HG02981 (cell line): Measurements from ENCODE around the gene HIVEP3.

Experiments
- ATAC-seq: cut with Tn5 transposase; IDR thresholded peaks from one replicate; pipeline ENCODE4 v1.9.1; 2021; ENCODE audit warnings: mild to moderate bottlenecking, moderate library complexity; ENCODE audit not compliant: unreplicated experiment

The HIVEP3 gene

DNA sequence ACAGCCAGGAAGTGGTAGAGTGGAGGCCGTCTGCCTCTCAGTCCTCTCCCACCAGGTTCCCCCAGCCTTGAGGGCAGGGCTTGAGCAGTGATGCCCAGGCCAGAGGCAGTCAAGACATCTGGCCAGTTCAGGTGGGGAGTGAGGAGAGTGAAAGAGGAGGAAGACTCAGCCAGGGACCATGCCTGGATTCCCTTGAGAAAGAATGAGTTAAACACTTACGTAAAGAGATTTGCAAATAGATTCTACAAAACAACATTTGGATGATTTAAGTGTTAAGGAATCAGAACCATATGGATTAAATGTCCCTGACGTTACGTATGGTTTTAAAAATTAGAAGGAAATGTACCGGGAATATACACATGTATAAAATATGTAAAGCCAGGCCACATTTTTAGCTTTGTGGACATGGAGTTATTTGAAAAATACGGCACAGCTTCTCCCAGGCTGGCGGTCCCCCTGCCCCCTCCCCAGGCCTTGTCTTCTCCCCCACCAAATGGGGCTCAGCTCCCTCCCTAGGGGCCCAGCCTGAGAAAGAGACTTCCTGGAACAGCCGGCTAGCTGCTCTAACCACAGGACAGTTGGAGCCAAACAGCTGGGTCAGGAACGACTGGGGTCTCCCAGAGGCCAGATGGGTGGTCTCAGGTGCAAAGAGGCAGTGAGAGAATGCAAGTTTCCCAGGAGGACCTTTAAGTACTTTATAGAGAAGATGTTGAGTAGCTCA, 245.9 kb downstream of the HIVEP3 start:
- no peak for ATAC-seq

DNA sequence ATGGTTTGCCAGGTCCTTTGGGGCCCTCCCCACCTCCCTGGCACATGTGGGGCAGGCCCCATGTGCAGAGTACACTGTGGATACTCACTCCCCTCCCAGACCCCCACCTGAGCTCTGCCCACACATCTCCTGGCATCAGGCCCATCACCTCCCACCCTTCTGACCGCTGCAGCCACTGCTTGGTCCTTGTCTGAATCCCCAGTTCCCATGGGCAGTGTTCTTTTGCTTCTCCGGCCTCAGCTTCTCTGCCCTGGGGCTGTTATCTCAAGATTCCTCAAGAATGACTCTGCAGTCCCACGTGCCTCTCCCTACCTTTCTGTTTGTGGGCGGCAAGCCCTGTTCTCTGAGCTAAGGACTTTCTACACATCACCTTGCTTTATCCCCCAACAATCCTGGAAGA, 246.5 kb downstream of the HIVEP3 start:
- ATAC-seq: no peak

DNA sequence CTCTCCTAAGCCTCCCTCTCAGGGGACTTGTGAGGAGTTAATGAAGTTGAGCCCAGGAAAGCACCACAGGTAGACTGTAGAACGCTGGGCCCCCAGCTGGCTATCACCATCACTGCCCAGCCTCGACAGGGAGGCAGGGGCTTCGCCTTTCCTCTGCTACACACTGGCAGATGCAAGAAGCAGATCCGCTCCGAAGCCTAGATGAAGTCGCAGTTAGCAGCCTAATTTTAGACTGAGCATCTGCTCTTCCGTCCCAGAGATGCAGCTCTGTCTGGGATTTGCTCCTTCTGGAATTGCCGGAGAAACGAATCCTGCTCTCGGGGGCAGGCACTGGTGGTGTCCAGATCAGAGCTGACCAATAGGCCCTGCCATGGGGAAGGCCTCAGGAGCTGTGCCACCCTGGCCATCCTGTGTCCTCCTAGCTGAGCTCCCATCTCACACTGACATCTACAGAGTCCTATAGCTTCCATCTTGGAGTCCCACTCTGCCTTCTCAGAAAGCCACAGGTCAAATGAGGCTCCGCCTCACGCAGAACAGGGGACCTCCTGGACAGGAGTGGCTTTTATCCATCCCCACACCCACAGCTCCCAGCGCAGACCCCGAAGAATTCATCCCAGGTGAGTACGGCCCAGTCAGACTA, 247.5 kb downstream of the HIVEP3 start:
- ATAC-seq: no peak

DNA sequence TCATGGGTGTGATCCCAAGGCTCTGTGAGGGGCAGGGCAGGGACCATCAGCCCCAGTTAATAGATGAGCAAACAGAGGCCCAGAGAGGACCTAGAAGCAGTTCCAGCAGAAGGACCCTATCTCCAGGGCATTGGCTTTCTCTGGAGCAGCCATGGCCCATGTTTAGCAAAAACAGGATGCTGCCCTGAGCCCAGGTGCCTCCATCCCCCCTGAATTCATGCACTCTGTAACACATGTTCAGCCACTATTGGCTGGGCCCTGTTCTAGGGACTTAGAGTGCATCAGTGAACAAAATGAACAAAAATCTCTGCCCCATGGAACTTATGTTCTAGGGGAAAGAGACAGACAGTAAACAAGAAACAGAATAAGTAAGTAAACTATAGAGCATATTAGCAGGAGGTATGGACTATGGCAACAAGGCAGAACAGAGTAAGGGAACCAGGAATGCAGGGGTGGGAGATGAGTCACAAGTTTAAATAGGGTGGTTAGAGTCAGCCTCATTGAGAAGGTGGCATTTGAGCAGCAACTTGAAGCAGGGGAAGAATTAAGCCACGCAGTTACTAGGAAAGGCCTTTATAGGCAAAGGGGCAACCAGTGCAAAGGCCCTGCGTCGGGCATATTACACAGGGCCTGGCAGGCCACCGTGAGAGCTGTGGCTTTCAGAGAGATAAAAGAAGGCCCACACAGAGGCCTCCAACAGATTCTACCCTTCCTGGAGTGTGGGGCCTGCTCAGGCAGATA, 248.3 kb downstream of the HIVEP3 start:
- ATAC-seq: no peak

DNA sequence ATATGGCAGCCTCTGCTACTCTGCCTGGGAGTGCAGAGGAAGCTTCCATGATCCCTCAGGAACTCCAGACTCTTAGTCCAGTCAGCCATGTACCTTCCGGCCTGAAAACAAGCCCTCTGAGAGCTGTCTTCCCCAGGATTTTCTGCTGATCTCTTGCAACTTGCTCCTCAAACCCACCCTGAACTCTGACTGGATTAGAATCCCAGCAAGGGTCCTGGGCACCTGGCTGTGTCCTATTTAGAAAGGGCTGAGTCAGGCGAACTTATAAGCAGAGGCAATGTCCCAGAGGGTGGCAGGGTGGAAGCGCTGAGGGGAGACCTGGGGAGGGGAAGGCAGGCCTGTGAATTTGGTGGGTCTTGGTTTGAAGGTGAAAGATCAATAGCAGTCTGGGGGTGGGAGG, 249.8 kb downstream of the HIVEP3 start:
- ATAC-seq: no peak

DNA sequence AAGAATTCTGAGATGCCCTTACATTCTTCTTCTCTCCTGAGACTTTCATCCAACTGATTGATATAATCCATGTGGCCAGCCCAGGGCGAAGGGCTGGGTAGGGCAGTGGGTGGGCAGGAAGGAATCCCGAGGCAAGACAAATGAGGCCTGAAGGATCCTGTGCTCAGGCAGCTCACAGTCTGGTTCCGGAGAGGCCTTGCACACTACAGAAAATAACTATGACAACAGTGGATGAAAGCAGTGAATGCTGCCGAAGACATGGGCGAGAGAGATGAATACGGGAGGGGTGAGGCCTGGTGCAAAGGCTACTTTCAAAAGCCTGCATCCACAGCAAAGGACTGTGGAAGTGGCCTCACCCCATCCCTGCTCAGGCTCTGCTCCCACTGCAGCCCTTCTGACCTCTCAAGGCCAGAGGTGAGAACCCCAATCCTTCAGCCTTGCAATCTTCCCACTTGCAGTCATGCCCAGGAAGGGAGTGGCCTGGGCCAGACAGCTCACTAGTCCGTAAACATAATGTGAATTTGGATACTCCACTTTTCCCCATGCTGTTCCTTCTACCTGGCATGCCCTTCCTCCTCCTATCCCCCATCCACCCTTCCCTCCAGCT, 250.6 kb downstream of the HIVEP3 start:
- ATAC-seq: no peak

DNA sequence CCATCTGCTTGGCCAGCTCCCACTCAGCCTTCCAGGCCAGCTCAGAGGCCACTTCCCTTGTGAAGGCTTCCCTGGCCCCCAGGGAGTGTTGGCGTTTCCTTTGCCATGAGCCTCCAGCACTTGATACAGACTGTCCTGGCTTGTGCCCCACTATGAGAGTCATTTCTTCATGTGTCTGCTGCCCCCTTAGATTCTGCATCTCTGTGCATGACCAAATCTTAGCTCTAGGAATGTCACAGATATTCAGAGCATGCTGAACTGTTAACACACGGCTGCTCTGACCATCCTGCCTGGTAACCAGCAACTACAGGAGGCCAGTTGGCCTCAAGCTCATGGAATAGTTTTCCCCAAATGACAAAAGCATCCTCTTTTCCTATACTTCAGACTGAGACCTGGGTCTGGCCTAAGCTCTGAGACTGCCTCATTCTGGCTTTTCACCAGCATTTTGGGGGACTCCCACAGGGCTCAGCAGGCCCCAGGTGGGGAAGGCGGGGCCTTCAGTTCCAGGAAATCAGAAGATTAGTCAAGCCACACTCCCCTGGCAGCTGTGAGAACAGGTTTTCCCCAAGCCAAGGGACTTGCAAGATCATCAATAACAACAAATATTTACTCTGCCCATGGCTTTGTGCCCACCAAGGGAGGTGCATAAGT, 251.6 kb downstream of the HIVEP3 start:
- ATAC-seq: peak; percentile 41

DNA sequence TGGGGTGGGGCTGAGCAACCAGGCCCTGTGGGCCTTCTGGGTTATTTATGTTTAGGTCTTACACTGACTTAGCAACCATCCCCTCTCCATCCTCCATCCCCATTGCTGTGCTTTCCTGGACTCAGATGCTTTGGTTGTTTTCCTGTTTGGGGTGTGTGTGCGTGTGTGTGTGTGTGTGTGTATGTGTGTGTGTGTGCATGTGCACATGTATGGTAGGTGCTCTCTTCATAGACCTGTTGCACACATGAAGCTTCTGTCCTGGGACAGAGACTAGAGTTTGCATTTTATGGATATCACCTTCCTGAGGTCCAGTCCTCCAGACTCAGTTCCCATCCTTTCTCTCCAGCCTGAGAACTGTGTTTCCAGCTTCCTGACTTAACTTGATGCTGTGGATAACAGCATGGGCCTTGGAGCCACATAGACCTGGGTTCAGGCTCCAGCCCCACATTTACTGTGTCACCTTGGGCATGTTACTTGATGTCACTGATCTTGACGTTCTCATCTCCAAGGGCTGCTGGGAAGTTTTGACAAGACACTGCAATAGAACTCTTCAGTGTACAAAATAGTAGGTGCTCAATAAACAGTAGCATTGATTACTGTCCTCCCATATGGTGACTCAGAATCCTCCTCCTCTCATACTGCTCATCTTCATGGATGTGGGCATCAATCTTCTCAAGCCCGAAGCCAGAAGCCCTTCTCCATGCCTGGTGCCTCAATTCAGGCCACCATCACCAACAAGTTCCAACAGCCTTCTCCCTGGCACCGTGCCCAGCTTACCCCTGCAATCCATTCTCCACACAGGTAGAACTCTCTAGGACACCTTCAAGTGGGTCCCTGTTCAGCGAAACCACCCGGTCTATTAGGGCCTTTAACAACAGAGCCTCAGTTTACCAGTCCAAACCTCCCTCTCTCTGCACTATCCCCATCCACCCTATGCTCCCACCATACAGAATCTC, 252.5 kb downstream of the HIVEP3 start:
- no peak for ATAC-seq

DNA sequence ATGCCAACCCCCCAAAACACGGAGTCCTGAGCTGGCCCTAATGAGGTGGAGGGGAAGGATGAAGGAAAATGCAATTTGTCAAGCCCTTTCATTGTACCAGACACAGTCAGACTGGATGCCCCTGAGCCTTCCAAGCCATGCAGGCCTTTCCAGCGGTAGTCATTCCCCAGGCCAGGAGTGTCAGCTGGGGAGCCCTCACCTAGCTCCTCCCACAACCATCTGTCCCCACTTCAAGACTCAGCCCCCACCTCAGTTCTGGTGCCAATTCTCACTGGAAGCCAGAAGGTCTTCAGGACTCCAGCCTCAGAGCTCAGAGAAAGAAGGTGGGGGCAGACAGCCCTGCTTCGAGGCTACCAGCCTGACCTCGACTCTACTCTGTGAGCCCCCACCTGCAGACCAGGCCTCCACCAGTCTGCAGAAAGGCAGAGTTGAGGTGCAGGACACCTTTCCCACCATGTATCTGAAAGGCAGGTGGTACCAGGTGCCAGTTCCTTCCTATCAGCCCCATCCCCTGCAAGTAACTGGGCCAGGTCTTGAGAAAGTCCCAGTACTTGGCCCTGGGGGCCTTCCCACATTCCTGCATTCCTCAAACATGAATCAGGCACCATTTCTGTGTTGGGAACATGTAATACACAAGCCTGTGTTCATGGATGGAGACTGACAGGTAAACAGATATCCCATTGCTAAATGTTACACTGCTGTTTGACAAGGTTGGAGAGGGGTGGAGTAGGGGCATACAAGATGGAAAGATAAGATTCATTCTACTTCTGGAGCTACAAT, 253.7 kb downstream of the HIVEP3 start:
- no peak for ATAC-seq

DNA sequence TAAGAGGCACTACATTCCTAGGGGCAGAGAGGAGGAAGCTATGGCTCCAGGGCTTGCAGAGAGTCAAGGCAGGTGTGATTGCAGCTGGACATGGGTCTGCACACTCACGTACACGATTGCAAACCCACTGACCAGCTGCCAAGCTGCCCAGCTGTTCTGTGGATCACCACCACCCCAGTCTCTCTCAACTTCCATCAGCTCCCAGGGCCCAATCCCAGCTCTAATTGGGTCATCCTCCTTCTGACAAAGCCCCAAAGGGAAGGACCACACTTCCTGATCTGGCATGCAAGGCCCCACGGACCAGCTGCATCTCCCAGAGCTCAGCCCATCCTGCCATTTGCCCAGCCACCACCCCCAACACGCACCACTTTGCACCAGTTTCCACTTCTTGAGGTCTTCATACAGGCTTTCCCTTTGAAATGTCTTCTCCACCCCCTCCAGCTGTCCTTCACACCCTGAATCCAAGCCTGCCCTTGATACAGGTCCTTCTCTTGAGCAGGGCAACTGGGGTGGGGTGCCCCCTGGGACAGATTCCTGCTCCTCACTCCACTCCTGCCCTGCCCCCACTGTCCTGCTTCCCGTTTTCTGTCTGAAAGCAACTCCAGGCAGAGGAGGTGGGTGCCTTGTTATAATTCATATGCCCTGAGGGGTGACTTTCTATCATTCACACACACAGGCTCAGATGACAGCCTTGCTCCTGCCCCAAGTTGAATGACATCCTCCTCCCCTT, 254.9 kb downstream of the HIVEP3 start:
- ATAC-seq: no peak

DNA sequence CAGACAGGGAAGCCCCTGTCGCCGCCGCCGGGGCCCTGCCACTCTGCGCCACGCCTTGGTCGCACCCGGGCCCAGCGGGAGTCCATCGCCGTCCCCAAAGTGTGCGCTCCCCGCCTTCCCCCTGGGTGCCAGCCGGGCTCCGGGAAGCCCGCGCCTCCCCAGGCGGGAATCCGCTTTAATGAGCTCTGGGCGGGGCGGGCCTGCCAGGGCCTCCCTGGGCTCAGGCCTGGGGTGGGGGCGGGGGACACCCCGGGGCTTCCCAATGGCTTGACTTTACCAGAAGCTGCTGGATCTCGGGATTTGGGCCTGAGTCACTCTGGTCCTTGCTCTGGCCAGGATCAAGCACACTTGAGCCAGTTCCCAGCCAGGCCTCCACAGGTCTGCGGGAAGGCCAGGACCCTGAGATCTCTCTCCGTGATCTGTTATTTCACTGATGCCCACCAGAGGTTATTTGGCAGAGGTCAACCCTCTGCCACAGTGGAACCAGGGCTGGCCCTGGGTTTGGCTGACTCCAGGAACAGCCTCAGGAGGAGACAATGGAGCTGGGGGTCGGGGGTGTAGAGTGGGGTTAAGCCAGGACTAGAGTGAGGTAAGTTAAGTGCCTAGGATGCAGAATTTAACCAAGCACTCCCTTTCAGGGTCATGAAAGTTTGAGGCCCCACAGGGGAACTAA, 255.8 kb downstream of the HIVEP3 start:
- peak; percentile 22 for ATAC-seq

DNA sequence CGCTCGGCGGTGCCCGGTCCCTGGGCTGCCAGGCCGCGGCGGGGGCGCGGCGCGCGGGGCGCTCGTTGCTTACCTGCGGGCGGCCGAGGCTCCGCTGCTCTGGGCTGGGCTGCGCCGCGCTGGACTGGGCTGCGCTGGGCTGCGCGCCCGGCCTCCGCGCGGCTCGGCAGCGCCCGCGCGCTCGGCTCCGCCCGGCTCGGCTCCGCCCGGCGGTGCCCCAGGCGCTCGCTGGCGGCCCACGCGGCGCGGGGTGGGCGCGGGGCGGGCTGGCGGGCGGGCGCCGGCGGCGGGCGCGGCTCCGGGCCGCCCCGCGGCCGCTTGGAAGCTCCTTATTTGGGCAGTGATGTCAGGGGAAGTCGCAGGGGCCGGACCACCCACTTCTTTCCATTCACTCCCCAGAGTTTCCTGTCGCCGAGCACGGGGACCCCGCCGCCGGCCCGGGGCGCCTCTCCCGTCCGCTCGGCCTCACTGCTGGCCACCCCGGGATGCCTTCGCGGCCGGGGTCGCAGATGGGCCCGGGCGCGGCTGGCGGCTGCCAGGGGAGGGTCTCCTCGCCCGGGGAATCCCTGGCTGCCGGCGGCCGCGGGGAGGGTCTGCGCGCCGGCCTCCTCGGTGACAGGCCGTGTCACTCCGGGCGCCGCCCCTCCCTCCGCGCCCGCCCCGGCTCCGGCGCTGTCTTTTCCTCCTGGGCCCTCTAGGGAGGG, 256.5 kb downstream of the HIVEP3 start:
- peak; percentile 66 for ATAC-seq

DNA sequence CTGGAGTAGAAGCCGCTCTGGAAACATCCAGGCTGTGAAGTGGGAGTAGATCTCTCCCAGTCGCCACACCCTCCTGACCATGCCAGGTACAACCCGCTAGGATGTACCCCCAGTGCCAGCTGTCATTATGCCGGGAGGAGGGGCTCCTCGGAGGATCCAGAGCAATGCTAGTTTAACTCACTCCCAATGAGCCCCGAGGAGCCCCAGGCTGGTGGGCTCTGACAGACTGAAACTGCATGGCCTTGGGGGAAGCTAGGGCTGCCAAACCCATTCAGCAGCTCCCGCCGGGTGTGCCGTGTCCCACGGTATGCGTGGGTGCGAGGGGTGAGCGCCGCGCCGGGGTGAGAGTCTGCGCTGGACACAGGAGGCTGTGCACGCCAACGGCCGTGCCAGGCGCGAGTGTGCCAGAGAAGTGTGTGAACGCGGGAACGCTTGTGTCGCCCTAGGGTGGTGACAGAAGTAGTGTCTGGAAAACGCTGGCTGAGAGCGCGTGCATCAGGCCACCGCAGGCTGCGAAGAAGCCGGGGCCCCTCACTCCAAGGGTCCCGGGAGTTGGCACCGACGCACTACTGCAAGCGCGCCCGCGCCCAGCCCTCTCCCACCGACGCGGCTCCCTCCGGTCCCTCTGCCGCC, 257.2 kb downstream of the HIVEP3 start:
- ATAC-seq: peak; percentile 6

DNA sequence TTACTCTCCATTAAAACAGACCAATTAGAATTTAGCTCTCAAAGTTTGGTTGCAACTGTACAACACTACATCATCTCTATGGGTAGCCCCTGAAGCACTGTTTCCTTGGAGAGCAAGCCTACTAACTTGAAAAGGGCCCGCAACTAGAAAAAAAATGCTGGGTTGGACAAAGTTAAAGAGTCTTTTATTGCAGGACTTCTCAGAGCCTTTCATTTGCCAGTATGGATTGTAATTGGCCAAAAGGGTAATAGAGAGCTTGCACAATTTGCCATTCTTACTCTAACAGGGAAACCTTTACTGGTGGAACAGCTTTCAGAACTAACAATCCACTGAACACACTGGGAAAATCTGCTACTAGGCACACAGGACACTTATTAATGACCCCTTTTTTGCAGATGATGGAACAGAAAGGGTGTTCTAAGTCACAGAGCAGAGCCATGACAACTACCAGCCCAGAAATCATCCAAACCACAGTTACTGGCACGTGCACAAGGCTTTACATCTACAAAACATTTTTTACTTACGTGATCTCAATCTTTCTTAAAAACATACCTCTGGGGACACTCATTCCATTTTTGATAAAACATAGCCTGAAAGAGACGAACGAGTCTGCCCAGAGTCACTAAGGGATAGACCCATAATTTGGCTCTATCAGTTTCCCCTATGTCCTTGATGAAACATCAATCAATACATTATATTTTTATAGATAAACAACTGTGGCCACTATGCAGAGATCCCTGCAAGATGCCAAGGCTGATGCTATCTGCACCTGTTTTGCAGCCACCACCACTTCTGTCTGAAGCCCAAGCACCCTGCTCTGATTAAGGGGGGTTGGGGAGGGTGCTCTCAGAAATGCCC, 257.9 kb downstream of the HIVEP3 start:
- ATAC-seq: no peak

DNA sequence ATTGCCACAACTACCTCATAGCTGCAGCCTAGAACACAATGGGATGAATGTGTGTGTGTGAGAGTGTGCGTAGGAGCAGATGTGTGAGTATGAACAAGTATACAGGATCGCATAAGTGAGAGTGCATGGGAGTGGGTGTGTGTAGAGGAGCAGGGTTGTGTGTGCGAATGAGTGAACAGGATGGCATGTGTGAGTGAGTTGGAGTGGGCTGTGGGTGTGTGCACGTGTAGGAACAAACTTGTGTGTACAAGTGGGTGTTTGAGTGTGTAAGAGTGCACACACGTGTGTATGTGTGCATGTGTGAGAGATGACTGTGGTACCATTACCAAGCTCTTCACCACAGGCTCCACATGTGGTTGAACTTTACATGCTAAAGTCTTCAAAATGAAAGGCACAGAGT, 258.8 kb downstream of the HIVEP3 start:
- no peak for ATAC-seq

DNA sequence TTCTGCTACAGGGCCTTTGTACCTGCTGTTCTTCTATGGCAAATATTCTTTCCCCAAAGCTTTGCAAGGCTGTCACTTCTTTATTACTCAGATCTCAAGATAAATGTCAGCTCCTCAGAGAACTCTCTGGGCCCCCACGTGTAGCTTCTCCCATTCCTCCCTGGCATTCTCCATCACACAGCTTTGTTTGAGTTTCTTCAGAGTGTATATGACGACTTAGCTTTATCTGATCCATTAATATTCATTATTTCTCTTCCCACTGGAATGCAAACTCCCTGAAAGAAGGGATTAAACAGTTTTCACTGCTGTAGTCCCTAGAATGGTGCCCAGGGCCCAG, 259.6 kb downstream of the HIVEP3 start:
- ATAC-seq: no peak
